A549 (cell line): ENCODE measurements around the gene GUK1.

Experiments used
- ESRRA ChIP-seq: fragments of 150-350 bp; IDR thresholded peaks from 2 replicates; pipeline ENCODE4 v1.6.1; 2014; ENCODE audit warnings: mild to moderate bottlenecking, low read length, borderline replicate concordance
- FOSB ChIP-seq: fragments of 250-450 bp; sonication (Bioruptor Pico); IDR thresholded peaks from 2 replicates; pipeline ENCODE4 v1.5.0; 2020; ENCODE audit warnings: mild to moderate bottlenecking, moderate library complexity
- MAFK ChIP-seq: fragments of 450-650 bp; IDR thresholded peaks from 2 replicates; pipeline ENCODE4 v1.6.1; 2014; ENCODE audit not compliant: partially characterized antibody
- POLR2A ChIP-seq: IDR thresholded peaks from 2 replicates; pipeline ENCODE4 v1.6.1; 2012; ENCODE audit warnings: mild to moderate bottlenecking, low read length
- RAD21 ChIP-seq, 2 experiments: fragments of >200 bp in 1 of 2; sonication (Bioruptor Twin) in 1 of 2; formaldehyde crosslinking in 1 of 2; IDR thresholded peaks in 1 of 2; conservative IDR thresholded peaks in 1 of 2; 2 replicates in 1 of 2; 3 replicates in 1 of 2; pipeline ENCODE4 v1.6.1; 2012 to 2018; ENCODE audit warnings: inconsistent platforms in 1 of 2
- RARB ChIP-seq: fragments of 250-450 bp; sonication (Bioruptor Pico); IDR thresholded peaks from 2 replicates; pipeline ENCODE4 v1.8.0; 2021; ENCODE audit warnings: mild to moderate bottlenecking, moderate library complexity
- RFX5 ChIP-seq: fragments of 450-650 bp; IDR thresholded peaks from 2 replicates; pipeline ENCODE4 v1.7.1; 2014; ENCODE audit warnings: antibody characterized with exemption, mild to moderate bottlenecking, moderate library complexity
- TF ChIP-seq, protein P1 (sequence below): fragments of >200 bp; sonication (Bioruptor Twin); formaldehyde crosslinking; IDR thresholded peaks from 3 replicates; pipeline ENCODE4 v1.5.1; 2016
- TF ChIP-seq, protein P2 (sequence below): IDR thresholded peaks from 2 replicates; pipeline ENCODE4 v1.6.1; 2012

DNA sequence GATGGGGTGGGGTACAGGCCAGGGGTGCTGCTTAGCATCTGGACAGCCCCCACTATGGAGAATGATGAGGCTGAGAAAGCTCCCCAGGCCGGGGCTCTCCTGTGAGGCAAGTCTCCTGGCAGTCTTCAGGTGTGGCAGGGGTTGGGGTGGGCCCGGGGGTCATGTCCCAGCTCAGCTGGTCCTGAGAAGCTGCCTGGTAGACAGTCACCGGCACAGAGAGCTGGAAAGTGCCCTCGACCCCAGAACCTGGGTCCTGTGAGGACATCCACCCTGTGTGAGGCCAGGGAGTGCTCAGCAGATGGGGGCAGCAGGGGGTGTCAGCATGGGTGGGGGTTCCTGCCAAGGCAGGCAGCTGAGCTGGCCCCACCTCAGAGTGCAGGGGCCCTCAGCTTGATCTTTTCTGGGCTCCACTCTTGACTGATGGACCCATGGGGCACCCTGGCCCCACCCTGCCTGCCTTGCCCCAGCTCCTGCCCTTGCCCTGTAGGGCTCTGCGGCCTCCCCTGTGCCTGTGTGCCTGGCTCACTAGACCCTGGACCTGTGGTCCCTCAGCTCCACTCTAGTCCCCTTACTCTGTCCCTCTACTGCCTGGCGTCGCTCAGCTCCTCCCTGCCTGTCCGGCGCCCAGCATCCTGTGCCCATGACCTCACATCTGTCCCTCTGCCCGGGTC is 31.3 kb downstream of the GUK1 start:
- no peak for TF ChIP-seq RAD21 (conservative IDR thresholded peaks at IDR 0.05 in 1 of 2, IDR thresholded peaks at IDR 0.05 in 1 of 2)
- TF ChIP-seq, protein P1, sequence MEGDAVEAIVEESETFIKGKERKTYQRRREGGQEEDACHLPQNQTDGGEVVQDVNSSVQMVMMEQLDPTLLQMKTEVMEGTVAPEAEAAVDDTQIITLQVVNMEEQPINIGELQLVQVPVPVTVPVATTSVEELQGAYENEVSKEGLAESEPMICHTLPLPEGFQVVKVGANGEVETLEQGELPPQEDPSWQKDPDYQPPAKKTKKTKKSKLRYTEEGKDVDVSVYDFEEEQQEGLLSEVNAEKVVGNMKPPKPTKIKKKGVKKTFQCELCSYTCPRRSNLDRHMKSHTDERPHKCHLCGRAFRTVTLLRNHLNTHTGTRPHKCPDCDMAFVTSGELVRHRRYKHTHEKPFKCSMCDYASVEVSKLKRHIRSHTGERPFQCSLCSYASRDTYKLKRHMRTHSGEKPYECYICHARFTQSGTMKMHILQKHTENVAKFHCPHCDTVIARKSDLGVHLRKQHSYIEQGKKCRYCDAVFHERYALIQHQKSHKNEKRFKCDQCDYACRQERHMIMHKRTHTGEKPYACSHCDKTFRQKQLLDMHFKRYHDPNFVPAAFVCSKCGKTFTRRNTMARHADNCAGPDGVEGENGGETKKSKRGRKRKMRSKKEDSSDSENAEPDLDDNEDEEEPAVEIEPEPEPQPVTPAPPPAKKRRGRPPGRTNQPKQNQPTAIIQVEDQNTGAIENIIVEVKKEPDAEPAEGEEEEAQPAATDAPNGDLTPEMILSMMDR = no peak
- TF ChIP-seq, protein P2, sequence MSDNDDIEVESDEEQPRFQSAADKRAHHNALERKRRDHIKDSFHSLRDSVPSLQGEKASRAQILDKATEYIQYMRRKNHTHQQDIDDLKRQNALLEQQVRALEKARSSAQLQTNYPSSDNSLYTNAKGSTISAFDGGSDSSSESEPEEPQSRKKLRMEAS = no peak
- TF ChIP-seq MAFK = no peak
- no peak for TF ChIP-seq FOSB (CRISPR knock-in tag)
- no peak for TF ChIP-seq RFX5
- TF ChIP-seq ESRRA = no peak
- no peak for TF ChIP-seq POLR2A
- TF ChIP-seq RARB (CRISPR knock-in tag) = no peak
